NCI-H1694 (cell line): ENCODE measurements around the gene TMEM63C.

Source experiments
- DNase-seq: peaks from one replicate; lab custom pipeline; 2025; lab: John Stamatoyannopoulos, UW

The TMEM63C gene

GRCh38 chr14:77181603-77182437, at the start of gene TMEM63C:
Gene TMEM63C, plus strand, starts transcription at chr14:77181798. Its CDS starts 37,016 bp downstream, at chr14:77218814.
- DNase-seq = peak; percentile 99

- no peak for DNase-seq
These were observed 49.6 kb upstream of the TMEM63C start for GRCh38 chr14:77131871-77132486.

- DNase-seq = no peak
These were observed 47.8 kb upstream of the TMEM63C start for GRCh38 chr14:77133720-77134338.

- no peak for DNase-seq
These were observed 42.6 kb upstream of the TMEM63C start for GRCh38 chr14:77139022-77139421.

GRCh38 chr14:77139540-77140358, 41.8 kb upstream of the TMEM63C start:
- DNase-seq = peak; percentile 78

GRCh38 chr14:77140359-77141213, 41.0 kb upstream of the TMEM63C start:
- no peak for DNase-seq

- peak; percentile 83 for DNase-seq
These were observed 40.2 kb upstream of the TMEM63C start, which contains the start of gene ZDHHC22 for GRCh38 chr14:77141214-77142004. Gene ZDHHC22, minus strand, starts transcription at chr14:77141791. Its CDS starts 2,053 bp downstream, at chr14:77139738.

GRCh38 chr14:77142005-77142800, 39.4 kb upstream of the TMEM63C start:
- DNase-seq = no peak

- DNase-seq = peak; percentile 80
These were observed 38.5 kb upstream of the TMEM63C start for GRCh38 chr14:77143071-77143470.

- peak; percentile 26 for DNase-seq
These were observed 37.0 kb upstream of the TMEM63C start for GRCh38 chr14:77144412-77145115.

- no peak for DNase-seq
These were observed 35.4 kb upstream of the TMEM63C start for GRCh38 chr14:77145975-77146740.

- no peak for DNase-seq
These were observed 32.9 kb upstream of the TMEM63C start for GRCh38 chr14:77148510-77149231.

GRCh38 chr14:77151245-77151644, 30.4 kb upstream of the TMEM63C start:
- peak; percentile 88 for DNase-seq

- DNase-seq = peak; percentile 86
These were observed 29.5 kb upstream of the TMEM63C start for GRCh38 chr14:77151918-77152588.

GRCh38 chr14:77153802-77154201, 27.8 kb upstream of the TMEM63C start:
- no peak for DNase-seq

- DNase-seq = peak; percentile 58
These were observed 27.2 kb upstream of the TMEM63C start for GRCh38 chr14:77154421-77154820.

GRCh38 chr14:77155083-77155482, 26.5 kb upstream of the TMEM63C start:
- DNase-seq = no peak
